Measurements from ENCODE around the gene SFRP5.
A peak's percentile ranks its signal among the peaks of the same experiment; 100 is the strongest.

Gene SFRP5

DNA sequence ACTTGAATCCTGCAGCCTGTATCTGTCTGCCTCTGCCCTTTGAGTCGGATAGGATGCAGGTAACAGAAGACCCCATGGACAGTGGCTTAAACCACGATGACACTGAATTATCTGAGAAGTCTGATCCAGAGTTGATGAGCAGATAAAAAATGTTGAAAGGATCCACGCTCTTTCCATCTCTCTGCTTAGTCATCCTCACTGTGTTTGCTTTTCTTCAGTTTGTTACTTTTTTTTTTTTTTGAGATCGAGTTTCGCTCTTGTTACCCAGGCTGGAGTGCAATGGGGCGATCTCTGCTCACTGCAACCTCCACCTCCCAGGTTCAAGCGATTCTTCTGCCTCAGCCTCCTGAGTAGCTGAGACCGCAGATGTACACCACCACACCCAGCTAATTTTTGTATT lies 40.9 kb upstream of the SFRP5 start:
- POLR2A ChIA-PET (ENCODE audit: low non-redundant PET): no interaction called here
- TF ChIP-seq, protein P1, sequence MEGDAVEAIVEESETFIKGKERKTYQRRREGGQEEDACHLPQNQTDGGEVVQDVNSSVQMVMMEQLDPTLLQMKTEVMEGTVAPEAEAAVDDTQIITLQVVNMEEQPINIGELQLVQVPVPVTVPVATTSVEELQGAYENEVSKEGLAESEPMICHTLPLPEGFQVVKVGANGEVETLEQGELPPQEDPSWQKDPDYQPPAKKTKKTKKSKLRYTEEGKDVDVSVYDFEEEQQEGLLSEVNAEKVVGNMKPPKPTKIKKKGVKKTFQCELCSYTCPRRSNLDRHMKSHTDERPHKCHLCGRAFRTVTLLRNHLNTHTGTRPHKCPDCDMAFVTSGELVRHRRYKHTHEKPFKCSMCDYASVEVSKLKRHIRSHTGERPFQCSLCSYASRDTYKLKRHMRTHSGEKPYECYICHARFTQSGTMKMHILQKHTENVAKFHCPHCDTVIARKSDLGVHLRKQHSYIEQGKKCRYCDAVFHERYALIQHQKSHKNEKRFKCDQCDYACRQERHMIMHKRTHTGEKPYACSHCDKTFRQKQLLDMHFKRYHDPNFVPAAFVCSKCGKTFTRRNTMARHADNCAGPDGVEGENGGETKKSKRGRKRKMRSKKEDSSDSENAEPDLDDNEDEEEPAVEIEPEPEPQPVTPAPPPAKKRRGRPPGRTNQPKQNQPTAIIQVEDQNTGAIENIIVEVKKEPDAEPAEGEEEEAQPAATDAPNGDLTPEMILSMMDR (conservative IDR thresholded peaks at IDR 0.05; ENCODE audit: low read depth): no peak
- CTCF ChIA-PET: interaction anchor here (0.9 kb wide), 1 partner anchor 56 kb away, joined by 5 read pairs; no protein-coding TSS in a partner anchor
- H3K27ac ChIP-seq: no peak overlapping the region
- DNase-seq (ENCODE audit: low spot score): no peak

GRCh38 chr10:97811958-97812357 lies 40.2 kb upstream of the SFRP5 start:
- H3K27ac ChIP-seq: no peak overlapping the region
- TF ChIP-seq, protein P1 (conservative IDR thresholded peaks at IDR 0.05; ENCODE audit: low read depth): no peak
- DNase-seq (ENCODE audit: low spot score): no peak
- ChIA-PET CTCF (interaction anchor here (0.9 kb wide), 1 partner anchor 57 kb away, joined by 5 read pairs; no protein-coding TSS in a partner anchor), POLR2A (ENCODE audit: low non-redundant PET) (no interaction called here)

DNA sequence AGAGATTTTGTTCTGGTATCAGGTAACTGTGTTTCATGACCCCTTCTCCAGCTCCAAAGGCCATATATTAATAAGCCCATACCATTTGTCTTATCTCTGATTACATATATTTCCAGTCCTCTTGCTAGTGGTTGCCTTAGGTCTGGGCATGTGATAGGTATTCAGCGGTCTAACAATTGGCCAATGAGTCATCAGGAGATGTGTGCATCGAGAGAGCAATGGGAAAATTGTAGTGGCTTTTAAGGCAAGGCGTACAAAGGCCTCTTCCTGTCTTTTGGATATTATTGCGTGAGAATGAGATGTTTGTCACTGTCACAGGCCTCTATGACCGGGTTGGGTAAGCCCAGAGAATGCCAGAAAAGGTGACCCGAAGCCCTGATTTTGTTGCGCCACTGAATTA lies 38.6 kb upstream of the SFRP5 start:
- no peak overlapping the region for H3K27ac ChIP-seq
- ChIA-PET CTCF (interaction anchor here (1.0 to 1.2 kb wide), 3 partner anchors 18 to 59 kb away, joined by 3 to 4 read pairs (median 3); no protein-coding TSS in a partner anchor), POLR2A (ENCODE audit: low non-redundant PET) (no interaction called here)
- TF ChIP-seq, protein P1 (conservative IDR thresholded peaks at IDR 0.05; ENCODE audit: low read depth): no peak
- peak; percentile 73 for DNase-seq (ENCODE audit: low spot score)

DNA sequence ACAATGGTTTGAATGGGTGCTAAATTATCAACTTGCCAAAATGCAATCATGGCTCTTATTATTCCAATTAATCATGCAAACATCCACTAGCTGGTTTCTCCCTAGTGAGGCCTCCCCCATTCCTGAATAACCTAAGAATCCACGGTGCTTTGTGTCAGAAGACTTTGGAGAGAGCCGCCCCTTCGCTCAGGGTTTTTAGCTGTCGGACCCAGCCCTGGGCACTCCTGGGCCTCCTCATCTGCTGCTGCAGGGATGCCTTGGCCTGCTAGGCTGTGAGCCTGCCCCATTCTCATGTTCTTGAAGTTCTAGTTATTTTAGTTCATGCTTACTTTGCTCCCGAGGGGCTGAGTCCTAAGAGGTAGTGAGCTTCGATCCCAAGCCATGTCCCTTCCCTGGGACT lies 34.1 kb upstream of the SFRP5 start:
- TF ChIP-seq, protein P1 (conservative IDR thresholded peaks at IDR 0.05; ENCODE audit: low read depth): no peak
- POLR2A ChIA-PET (ENCODE audit: low non-redundant PET): no interaction called here
- H3K27ac ChIP-seq: no peak overlapping the region
- CTCF ChIA-PET: interaction anchor here (4.0 kb wide), 1 partner anchor 14 kb away, joined by 23 read pairs; no protein-coding TSS in a partner anchor
- no peak for DNase-seq (ENCODE audit: low spot score)

DNA sequence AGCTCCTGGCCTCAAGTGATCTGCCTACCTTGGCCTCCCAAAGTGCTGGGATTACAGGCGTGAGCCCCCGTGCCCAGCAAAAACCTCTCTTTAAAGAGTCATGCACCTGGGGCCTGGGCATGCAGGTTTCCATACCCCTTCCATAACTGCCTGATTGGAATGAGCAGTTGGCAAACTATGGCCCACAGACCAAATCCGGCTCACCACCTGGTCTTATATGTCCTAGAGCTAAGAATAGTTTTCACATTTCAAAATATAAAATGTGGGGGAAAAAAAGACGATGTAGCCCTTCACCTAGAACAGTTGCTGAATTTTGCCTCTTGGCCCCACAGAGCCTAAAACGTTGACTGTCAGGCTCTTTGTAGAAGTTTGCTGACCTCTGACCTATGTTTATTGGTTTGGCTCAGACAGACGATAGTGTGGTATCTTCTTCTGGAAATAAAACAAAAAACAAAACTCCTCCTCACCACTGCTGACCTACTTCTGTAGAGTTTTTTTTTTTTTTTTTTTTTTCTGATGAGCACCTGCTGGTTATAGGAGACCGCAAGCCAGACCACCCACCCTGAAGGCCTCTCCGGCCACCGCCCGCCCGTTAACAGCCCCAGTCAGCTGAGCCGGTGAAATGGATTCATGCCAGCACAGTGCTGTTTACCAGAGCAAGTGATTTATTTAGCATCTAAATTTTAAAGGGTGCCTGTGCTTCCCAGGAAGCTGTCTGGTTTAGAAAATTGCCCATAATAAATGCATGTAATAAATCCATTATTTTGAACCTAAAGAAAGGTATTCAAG lies 33.5 kb upstream of the SFRP5 start:
- ChIA-PET CTCF (interaction anchor here (4.0 kb wide), 1 partner anchor 13 kb away, joined by 23 read pairs; no protein-coding TSS in a partner anchor), POLR2A (ENCODE audit: low non-redundant PET) (interaction anchor here (0.6 kb wide), 1 partner anchor 1815 kb away, joined by 4 read pairs; the partner anchor contains the start of gene SLC25A28)
- TF ChIP-seq, protein P1 (conservative IDR thresholded peaks at IDR 0.05; ENCODE audit: low read depth): no peak
- DNase-seq (ENCODE audit: low spot score): no peak
- no peak overlapping the region for H3K27ac ChIP-seq

- H3K27ac ChIP-seq: no peak overlapping the region
- ChIA-PET CTCF (interaction anchor here (2.9 kb wide), 1 partner anchor 9 kb away, joined by 13 read pairs; no protein-coding TSS in a partner anchor), POLR2A (ENCODE audit: low non-redundant PET) (no interaction called here)
- TF ChIP-seq, protein P1 (conservative IDR thresholded peaks at IDR 0.05; ENCODE audit: low read depth): no peak
- DNase-seq (ENCODE audit: low spot score): no peak
Observed at GRCh38 chr10:97801422-97801821, 29.6 kb upstream of the SFRP5 start.

All from RWPE1 (cell line).